WTC11 (cell line): ENCODE data around the gene SPR. TPM values are rescaled to one million over a fixed set of nuclear protein-coding genes. Genes with fewer than 3 reads are reported as not detected.
A peak's percentile ranks its signal among the peaks of the same experiment; 100 is the strongest.

Experiments
- ATAC-seq: fragments of 200-7000 bp; cut with Tn5 transposase; 2 replicates; pipeline ENCODE4 v1.10.0; 2021; ENCODE audit warnings: mild to moderate bottlenecking, moderate library complexity
- CTCF ChIA-PET: fragments of 300-600 bp; sonication (Branson Sonifier 250); formaldehyde crosslinking; loops from one replicate; lab custom pipeline; 2021; ENCODE audit warnings: antibody characterized with exemption; lab: Charles Lee
- POLR2A ChIA-PET: fragments of 350-600 bp; sonication (Branson Sonifier 250); formaldehyde crosslinking; loops from one replicate; lab custom pipeline; 2021; ENCODE audit warnings: antibody characterized with exemption; lab: Charles Lee
- DNase-seq: peaks from one replicate; pipeline ENCODE4 v3.0.0; 2021; ENCODE audit warnings: low spot score
- H3K27ac Mint-ChIP-seq: 2 replicates; pipeline ENCODE4 v1.8.0; 2021; ENCODE audit warnings: mixed read lengths
- H3K27me3 Mint-ChIP-seq: 2 replicates; pipeline ENCODE4 v1.8.0; 2021; ENCODE audit warnings: low read depth, mild to moderate bottlenecking, moderate library complexity, mixed read lengths
- H3K36me3 Mint-ChIP-seq: 2 replicates; pipeline ENCODE4 v1.8.0; 2021; ENCODE audit warnings: mixed read lengths
- H3K4me1 Mint-ChIP-seq: 2 replicates; pipeline ENCODE4 v1.8.0; 2022; ENCODE audit warnings: mixed read lengths
- H3K4me3 Mint-ChIP-seq: 2 replicates; pipeline ENCODE4 v1.8.0; 2021; ENCODE audit warnings: mild to moderate bottlenecking, moderate library complexity, mixed read lengths
- H3K9me3 Mint-ChIP-seq: 2 replicates; pipeline ENCODE4 v1.8.0; 2021; ENCODE audit warnings: mixed read lengths
- FOXK1 ChIP-seq: sonication (generic); formaldehyde crosslinking; IDR thresholded peaks from 2 replicates; pipeline ENCODE4 v1.8.0; 2022; ENCODE audit warnings: mild to moderate bottlenecking, moderate library complexity, missing genetic modification reagents
- NFATC4 ChIP-seq: fragments of 250-450 bp; sonication (Bioruptor Pico); IDR thresholded peaks from 2 replicates; pipeline ENCODE4 v1.9.0; 2021; ENCODE audit warnings: mild to moderate bottlenecking
- RELA ChIP-seq: sonication (generic); formaldehyde crosslinking; IDR thresholded peaks from 2 replicates; pipeline ENCODE4 v1.8.1; 2022; ENCODE audit warnings: missing genetic modification reagents, mild to moderate bottlenecking, borderline replicate concordance
- SMAD4 ChIP-seq: sonication (generic); formaldehyde crosslinking; IDR thresholded peaks from 2 replicates; pipeline ENCODE4 v1.8.0; 2022; ENCODE audit warnings: mild to moderate bottlenecking, missing genetic modification reagents
- TCF7 ChIP-seq: sonication (generic); formaldehyde crosslinking; IDR thresholded peaks from 2 replicates; pipeline ENCODE4 v1.8.0; 2022; ENCODE audit warnings: mild to moderate bottlenecking, low read depth, missing genetic modification reagents, moderate library complexity
- TEAD4 ChIP-seq: sonication (generic); formaldehyde crosslinking; IDR thresholded peaks from 2 replicates; pipeline ENCODE4 v1.8.0; 2022; ENCODE audit warnings: mild to moderate bottlenecking, missing genetic modification reagents
- USF2 ChIP-seq: sonication (generic); formaldehyde crosslinking; IDR thresholded peaks from 2 replicates; pipeline ENCODE4 v1.8.1; 2023; ENCODE audit warnings: mild to moderate bottlenecking, missing genetic modification reagents, moderate library complexity
- ZMAT4 ChIP-seq: fragments of 250-450 bp; sonication (Bioruptor Pico); IDR thresholded peaks from 2 replicates; pipeline ENCODE4 v1.9.0; 2021; ENCODE audit warnings: mild to moderate bottlenecking
- ZNF232 ChIP-seq: sonication (generic); formaldehyde crosslinking; IDR thresholded peaks from 2 replicates; pipeline ENCODE4 v1.8.0; 2022; ENCODE audit warnings: mild to moderate bottlenecking, missing genetic modification reagents
- ZNF281 ChIP-seq: sonication (generic); formaldehyde crosslinking; IDR thresholded peaks from 2 replicates; pipeline ENCODE4 v1.8.0; 2023; ENCODE audit warnings: mild to moderate bottlenecking, missing genetic modification reagents
- total RNA-seq: library from RNA; stranded (reverse); gene quantifications from 3 replicates; pipeline ENCODE4 v1.2.3, GENCODE V29; 2021
- TF ChIP-seq, protein P1 (sequence below): fragments of 250-450 bp; sonication (Bioruptor Pico); IDR thresholded peaks from 2 replicates; pipeline ENCODE4 v2.1.2; 2022; ENCODE audit warnings: mild to moderate bottlenecking, moderate library complexity
- TF ChIP-seq, protein P2 (sequence below): sonication (generic); formaldehyde crosslinking; IDR thresholded peaks from 2 replicates; pipeline ENCODE4 v1.8.0; 2022; ENCODE audit warnings: mild to moderate bottlenecking, missing genetic modification reagents
- TF ChIP-seq, protein P3 (sequence below): sonication (generic); formaldehyde crosslinking; IDR thresholded peaks from 2 replicates; pipeline ENCODE4 v1.8.1; 2023; ENCODE audit warnings: mild to moderate bottlenecking, moderate library complexity, missing genetic modification reagents
- TF ChIP-seq, protein P4 (sequence below): fragments of 250-450 bp; sonication (Bioruptor Pico); IDR thresholded peaks from 2 replicates; pipeline ENCODE4 v1.8.0; 2021; ENCODE audit warnings: mild to moderate bottlenecking
- TF ChIP-seq, protein P5 (sequence below): sonication (generic); formaldehyde crosslinking; IDR thresholded peaks from 2 replicates; pipeline ENCODE4 v1.8.1; 2022; ENCODE audit warnings: low read depth, mild to moderate bottlenecking, moderate library complexity, missing genetic modification reagents, borderline replicate concordance

The SPR gene
- total RNA-seq, 1 experiment from 2014 or later = 9.4 TPM

DNA sequence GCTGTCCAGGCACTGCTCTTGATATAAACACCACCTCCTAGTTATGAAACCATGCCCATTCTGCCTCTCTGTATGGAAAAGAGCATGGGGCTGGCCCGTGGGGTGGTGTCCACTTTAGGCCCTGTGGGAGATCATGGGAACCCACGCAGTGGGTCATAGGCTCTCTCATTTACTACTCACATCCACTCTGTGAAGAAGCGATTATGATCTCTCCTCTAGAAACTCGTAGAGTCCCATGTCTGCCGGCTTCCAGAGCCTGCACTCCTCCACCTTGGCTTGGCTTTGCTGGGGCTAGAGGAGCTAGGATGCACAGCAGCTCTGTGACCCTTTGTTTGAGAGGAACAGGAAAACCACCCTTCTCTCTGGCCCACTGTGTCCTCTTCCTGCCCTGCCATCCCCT lies 46.0 kb downstream of the SPR start:
- no peak overlapping the region for H3K27ac Mint-ChIP-seq
- ATAC-seq = no peak
- CTCF ChIA-PET = interaction anchor here (1.0 to 14.9 kb wide), 3 partner anchors 8 to 223 kb away, joined by 3 to 218 read pairs (median 29); no protein-coding TSS in a partner anchor

More for the DNA sequence above, 46.0 kb downstream of the SPR start:
- no peaks in the 10 kb centered on the region for H3K36me3 Mint-ChIP-seq
- no peak overlapping the region for H3K4me3 Mint-ChIP-seq
- TF ChIP-seq RELA (CRISPR knock-in tag) (no peak), TEAD4 (CRISPR knock-in tag) (no peak), ZNF281 (no peak), SMAD4 (CRISPR knock-in tag) (no peak), TCF7 (CRISPR knock-in tag) (no peak), FOXK1 (CRISPR knock-in tag) (no peak), NFATC4 (CRISPR knock-in tag) (no peak), USF2 (CRISPR knock-in tag) (no peak), ZNF232 (no peak), ZMAT4 (CRISPR knock-in tag) (no peak)
- TF ChIP-seq, protein P1, sequence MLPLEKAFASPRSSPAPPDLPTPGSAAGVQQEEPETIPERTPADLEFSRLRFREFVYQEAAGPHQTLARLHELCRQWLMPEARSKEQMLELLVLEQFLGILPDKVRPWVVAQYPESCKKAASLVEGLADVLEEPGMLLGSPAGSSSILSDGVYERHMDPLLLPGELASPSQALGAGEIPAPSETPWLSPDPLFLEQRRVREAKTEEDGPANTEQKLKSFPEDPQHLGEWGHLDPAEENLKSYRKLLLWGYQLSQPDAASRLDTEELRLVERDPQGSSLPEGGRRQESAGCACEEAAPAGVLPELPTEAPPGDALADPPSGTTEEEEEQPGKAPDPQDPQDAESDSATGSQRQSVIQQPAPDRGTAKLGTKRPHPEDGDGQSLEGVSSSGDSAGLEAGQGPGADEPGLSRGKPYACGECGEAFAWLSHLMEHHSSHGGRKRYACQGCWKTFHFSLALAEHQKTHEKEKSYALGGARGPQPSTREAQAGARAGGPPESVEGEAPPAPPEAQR (CRISPR knock-in tag) = no peak
- TF ChIP-seq, protein P2, sequence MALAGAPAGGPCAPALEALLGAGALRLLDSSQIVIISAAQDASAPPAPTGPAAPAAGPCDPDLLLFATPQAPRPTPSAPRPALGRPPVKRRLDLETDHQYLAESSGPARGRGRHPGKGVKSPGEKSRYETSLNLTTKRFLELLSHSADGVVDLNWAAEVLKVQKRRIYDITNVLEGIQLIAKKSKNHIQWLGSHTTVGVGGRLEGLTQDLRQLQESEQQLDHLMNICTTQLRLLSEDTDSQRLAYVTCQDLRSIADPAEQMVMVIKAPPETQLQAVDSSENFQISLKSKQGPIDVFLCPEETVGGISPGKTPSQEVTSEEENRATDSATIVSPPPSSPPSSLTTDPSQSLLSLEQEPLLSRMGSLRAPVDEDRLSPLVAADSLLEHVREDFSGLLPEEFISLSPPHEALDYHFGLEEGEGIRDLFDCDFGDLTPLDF (CRISPR knock-in tag) = no peak
- TF ChIP-seq, protein P3, sequence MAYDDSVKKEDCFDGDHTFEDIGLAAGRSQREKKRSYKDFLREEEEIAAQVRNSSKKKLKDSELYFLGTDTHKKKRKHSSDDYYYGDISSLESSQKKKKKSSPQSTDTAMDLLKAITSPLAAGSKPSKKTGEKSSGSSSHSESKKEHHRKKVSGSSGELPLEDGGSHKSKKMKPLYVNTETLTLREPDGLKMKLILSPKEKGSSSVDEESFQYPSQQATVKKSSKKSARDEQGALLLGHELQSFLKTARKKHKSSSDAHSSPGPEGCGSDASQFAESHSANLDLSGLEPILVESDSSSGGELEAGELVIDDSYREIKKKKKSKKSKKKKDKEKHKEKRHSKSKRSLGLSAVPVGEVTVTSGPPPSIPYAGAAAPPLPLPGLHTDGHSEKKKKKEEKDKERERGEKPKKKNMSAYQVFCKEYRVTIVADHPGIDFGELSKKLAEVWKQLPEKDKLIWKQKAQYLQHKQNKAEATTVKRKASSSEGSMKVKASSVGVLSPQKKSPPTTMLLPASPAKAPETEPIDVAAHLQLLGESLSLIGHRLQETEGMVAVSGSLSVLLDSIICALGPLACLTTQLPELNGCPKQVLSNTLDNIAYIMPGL (CRISPR knock-in tag) = no peak
- TF ChIP-seq, protein P4, sequence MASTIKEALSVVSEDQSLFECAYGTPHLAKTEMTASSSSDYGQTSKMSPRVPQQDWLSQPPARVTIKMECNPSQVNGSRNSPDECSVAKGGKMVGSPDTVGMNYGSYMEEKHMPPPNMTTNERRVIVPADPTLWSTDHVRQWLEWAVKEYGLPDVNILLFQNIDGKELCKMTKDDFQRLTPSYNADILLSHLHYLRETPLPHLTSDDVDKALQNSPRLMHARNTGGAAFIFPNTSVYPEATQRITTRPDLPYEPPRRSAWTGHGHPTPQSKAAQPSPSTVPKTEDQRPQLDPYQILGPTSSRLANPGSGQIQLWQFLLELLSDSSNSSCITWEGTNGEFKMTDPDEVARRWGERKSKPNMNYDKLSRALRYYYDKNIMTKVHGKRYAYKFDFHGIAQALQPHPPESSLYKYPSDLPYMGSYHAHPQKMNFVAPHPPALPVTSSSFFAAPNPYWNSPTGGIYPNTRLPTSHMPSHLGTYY (CRISPR knock-in tag) = no peak
- TF ChIP-seq, protein P5, sequence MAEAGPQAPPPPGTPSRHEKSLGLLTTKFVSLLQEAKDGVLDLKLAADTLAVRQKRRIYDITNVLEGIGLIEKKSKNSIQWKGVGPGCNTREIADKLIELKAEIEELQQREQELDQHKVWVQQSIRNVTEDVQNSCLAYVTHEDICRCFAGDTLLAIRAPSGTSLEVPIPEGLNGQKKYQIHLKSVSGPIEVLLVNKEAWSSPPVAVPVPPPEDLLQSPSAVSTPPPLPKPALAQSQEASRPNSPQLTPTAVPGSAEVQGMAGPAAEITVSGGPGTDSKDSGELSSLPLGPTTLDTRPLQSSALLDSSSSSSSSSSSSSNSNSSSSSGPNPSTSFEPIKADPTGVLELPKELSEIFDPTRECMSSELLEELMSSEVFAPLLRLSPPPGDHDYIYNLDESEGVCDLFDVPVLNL (CRISPR knock-in tag) = no peak
- TF ChIP-seq, all 79 proteins: peak for 0
- Mint-ChIP-seq H3K27me3 (peaks cover 40% of the 10 kb centered on the region), H3K4me1 (peaks cover 27% of the 10 kb centered on the region), H3K9me3 (no peaks in the 10 kb centered on the region)
- peak; percentile 3 for DNase-seq
- POLR2A ChIA-PET = interaction anchor here (1.0 kb wide), 1 partner anchor 18 kb away, joined by 3 read pairs; no protein-coding TSS in a partner anchor
